ENCODE measurements around the gene ABCB11.

ABCB11 gene

GRCh38 chr2:169001116-169001815, 29.9 kb downstream of the ABCB11 start:
- TF ChIP-seq CTCF (IDR thresholded peaks at IDR 0.05; ENCODE audit: low read depth, low read length, missing control alignments), result no peak
- H3K4me3 ChIP-seq (replicated peaks; ENCODE audit: low read depth, low read length), result no peak overlapping the region
- DNase-seq (ENCODE audit: extremely low read depth, low read depth), result no peak

GRCh38 chr2:168999668-169000213, 31.4 kb downstream of the ABCB11 start:
- TF ChIP-seq CTCF (IDR thresholded peaks at IDR 0.05; ENCODE audit: low read depth, low read length, missing control alignments), result no peak
- H3K4me3 ChIP-seq (replicated peaks; ENCODE audit: low read depth, low read length), result no peak overlapping the region
- DNase-seq (ENCODE audit: extremely low read depth, low read depth), result no peak

- no peak for DNase-seq (ENCODE audit: extremely low read depth, low read depth)
- TF ChIP-seq CTCF (IDR thresholded peaks at IDR 0.05; ENCODE audit: low read depth, low read length, missing control alignments), result no peak
- no peak overlapping the region for H3K4me3 ChIP-seq (replicated peaks; ENCODE audit: low read depth, low read length)
Observed at GRCh38 chr2:168998609-168999211, 32.4 kb downstream of the ABCB11 start.

GRCh38 chr2:168997794-168998193, 33.3 kb downstream of the ABCB11 start:
- TF ChIP-seq CTCF (IDR thresholded peaks at IDR 0.05; ENCODE audit: low read depth, low read length, missing control alignments), result no peak
- no peak overlapping the region for H3K4me3 ChIP-seq (replicated peaks; ENCODE audit: low read depth, low read length)
- no peak for DNase-seq (ENCODE audit: extremely low read depth, low read depth)

GRCh38 chr2:168997118-168997521, 34.0 kb downstream of the ABCB11 start:
- no peak overlapping the region for H3K4me3 ChIP-seq (replicated peaks; ENCODE audit: low read depth, low read length)
- TF ChIP-seq CTCF (IDR thresholded peaks at IDR 0.05; ENCODE audit: low read depth, low read length, missing control alignments), result no peak
- no peak for DNase-seq (ENCODE audit: extremely low read depth, low read depth)

- no peak for TF ChIP-seq CTCF (IDR thresholded peaks at IDR 0.05; ENCODE audit: low read depth, low read length, missing control alignments)
- H3K4me3 ChIP-seq (replicated peaks; ENCODE audit: low read depth, low read length), result no peak overlapping the region
- DNase-seq (ENCODE audit: extremely low read depth, low read depth), result no peak
Observed at GRCh38 chr2:168995744-168996143, 35.4 kb downstream of the ABCB11 start.

Data from HFF-Myc (cell line).